Small intestine (tissue), 7 donors: Measurements from ENCODE around the gene COL23A1. TPM values are rescaled to one million over a fixed set of nuclear protein-coding genes. Genes with fewer than 3 reads are reported as not detected.

Source experiments
- DNase-seq, 2 donors: peaks; one replicate each; pipeline versions ENCODE4 v3.0.0 to v3.0.0-alpha.2; 2013
- FAIRE-seq: peaks from 2 replicates; lab custom pipeline; 2012; peaks lifted over from hg19 to GRCh38; lab: Jason Lieb, UNC
- H3K27ac ChIP-seq, 3 donors: one replicate each; pipeline ENCODE4 v1.5.1; 2013; ENCODE audit warnings: low read length in 2 of 3, mild to moderate bottlenecking in 2 of 3, control low read depth in 1 of 3, inconsistent platforms in 1 of 3, low read depth in 1 of 3, moderate library complexity in 1 of 3
- H3K27me3 ChIP-seq, 3 donors: one replicate each; pipeline ENCODE4 v1.6.1; 2013; ENCODE audit warnings: low read length in 3 of 3, inconsistent platforms in 1 of 3; ENCODE audit not compliant: control insufficient read depth in 3 of 3, insufficient read depth in 3 of 3
- H3K36me3 ChIP-seq, 3 donors: one replicate each; pipeline ENCODE4 v1.6.1; 2013; ENCODE audit warnings: low read length in 3 of 3, inconsistent platforms in 1 of 3, low read depth in 1 of 3, mild to moderate bottlenecking in 1 of 3, moderate library complexity in 1 of 3; ENCODE audit not compliant: control insufficient read depth in 3 of 3, insufficient read depth in 2 of 3
- H3K4me1 ChIP-seq, 3 donors: one replicate each; pipeline ENCODE4 v1.6.1; 2013; ENCODE audit warnings: low read length in 2 of 3, inconsistent platforms in 1 of 3, low read depth in 1 of 3, mild to moderate bottlenecking in 1 of 3, moderate library complexity in 1 of 3; ENCODE audit not compliant: control insufficient read depth in 3 of 3, insufficient read depth in 2 of 3
- H3K4me3 ChIP-seq, 3 donors: one replicate each; pipeline ENCODE4 v1.5.1; 2013; ENCODE audit warnings: low read length in 3 of 3, control low read depth in 1 of 3, inconsistent platforms in 1 of 3, low read depth in 1 of 3, mild to moderate bottlenecking in 1 of 3, moderate library complexity in 1 of 3
- H3K9me3 ChIP-seq, 2 donors: one replicate each; pipeline ENCODE4 v1.6.1; 2013; ENCODE audit warnings: low read depth in 1 of 2, low read length in 1 of 2; ENCODE audit not compliant: control insufficient read depth in 2 of 2, insufficient read depth in 1 of 2
- WGBS, 3 donors: extraction: QIAGEN DNeasy Blood & Tissue Kit; methylation state at CpG; one replicate each; pipeline ENCODE4 v1.1.7; 2013; 5-methylcytosine and 5-hydroxymethylcytosine counted together
- polyA plus RNA-seq, 4 donors: library from polyadenylated mRNA; stranded (reverse) in 3 of 4; unstranded in 1 of 4; fragments of 200-250 nt in 3 of 4; fragments of 120-200 nt in 1 of 4; gene quantifications; one replicate each; pipeline versions ENCODE4 v1.2.1 to v1.2.3, GENCODE V29; 2013
- donor health status: healthy with polysubstance abuse.
- donor health status: control.
- donor health status: control.
- donor health status: Bipolar disorder and iron deficiency.
- donor health status: healthy.

The COL23A1 gene
- polyA plus RNA-seq, 4 donors: 1.4 to 3.2 (median 1.6) TPM; not detected in 1

GRCh38 chr5:178572617-178573016, 17.6 kb downstream of the COL23A1 start:
- Histone ChIP-seq H3K36me3 (no peaks in the 10 kb centered on the region), H3K27me3 (peaks cover 4 to 14% (median 6%) of the 10 kb centered on the region in 3 donors), H3K9me3 (peaks cover 0 to 3% of the 10 kb centered on the region in 2 donors), H3K27ac (no peak overlapping the region), H3K4me1 (no peaks in the 10 kb centered on the region), H3K4me3 (no peak overlapping the region)
- FAIRE-seq (no peak), DNase-seq (no peak)
- WGBS, 3 donors: 80 to 88% (median 82%) methylated on average over 4 of the region's 4 CpGs

GRCh38 chr5:178569485-178569884, 20.7 kb downstream of the COL23A1 start:
- H3K36me3 ChIP-seq: no peaks in the 10 kb centered on the region

GRCh38 chr5:178564811-178565550, 25.2 kb downstream of the COL23A1 start:
- no peaks in the 10 kb centered on the region for H3K9me3 ChIP-seq
- 37 to 45% (median 38%) methylated on average over 12 of the region's 12 CpGs for WGBS, 3 donors
- FAIRE-seq: no peak

More at GRCh38 chr5:178569485-178569884, 20.7 kb downstream of the COL23A1 start:
- Histone ChIP-seq H3K4me1 (no peaks in the 10 kb centered on the region), H3K27ac (no peak overlapping the region), H3K27me3 (no peaks in the 10 kb centered on the region), H3K9me3 (peaks cover 0 to 3% of the 10 kb centered on the region in 2 donors), H3K4me3 (no peak overlapping the region)
- FAIRE-seq (no peak), DNase-seq (no peak)
- 21 to 43% (median 38%) methylated on average over 2 of the region's 2 CpGs for WGBS, 3 donors

GRCh38 chr5:178564397-178564796, 25.8 kb downstream of the COL23A1 start:
- no peaks in the 10 kb centered on the region for H3K4me1 ChIP-seq
- DNase-seq (no peak), FAIRE-seq (no peak)
- H3K36me3 ChIP-seq: no peaks in the 10 kb centered on the region
- H3K9me3 ChIP-seq: no peaks in the 10 kb centered on the region
- 12 to 21% (median 13%) methylated on average over 4 of the region's 4 CpGs for WGBS, 3 donors
- H3K27ac ChIP-seq: no peak overlapping the region
- no peaks in the 10 kb centered on the region for H3K27me3 ChIP-seq
- no peak overlapping the region for H3K4me3 ChIP-seq

More at GRCh38 chr5:178564811-178565550, 25.2 kb downstream of the COL23A1 start:
- Histone ChIP-seq H3K4me3 (no peak overlapping the region), H3K36me3 (no peaks in the 10 kb centered on the region), H3K27ac (no peak overlapping the region), H3K27me3 (no peaks in the 10 kb centered on the region), H3K4me1 (no peaks in the 10 kb centered on the region)
- no peak for DNase-seq

- DNase-seq (no peak), FAIRE-seq (no peak)
- no peaks in the 10 kb centered on the region for H3K27me3 ChIP-seq
- no peaks in the 10 kb centered on the region for H3K4me1 ChIP-seq
- WGBS, 3 donors: 63 to 81% (median 74%) methylated on average over 8 of the region's 8 CpGs
- no peaks in the 10 kb centered on the region for H3K9me3 ChIP-seq
- H3K4me3 ChIP-seq: no peak overlapping the region
- no peaks in the 10 kb centered on the region for H3K36me3 ChIP-seq
- no peak overlapping the region for H3K27ac ChIP-seq
Observed at GRCh38 chr5:178563621-178564020, 26.6 kb downstream of the COL23A1 start.

- H3K4me3 ChIP-seq: no peak overlapping the region
- no peaks in the 10 kb centered on the region for H3K9me3 ChIP-seq
- DNase-seq: no peak
- no peaks in the 10 kb centered on the region for H3K27me3 ChIP-seq
- 76 to 85% (median 78%) methylated on average over 23 of the region's 23 CpGs for WGBS, 3 donors
- H3K36me3 ChIP-seq: no peaks in the 10 kb centered on the region
- no peak for FAIRE-seq
- no peaks in the 10 kb centered on the region for H3K4me1 ChIP-seq
- no peak overlapping the region for H3K27ac ChIP-seq
Observed at GRCh38 chr5:178561746-178562264, 28.4 kb downstream of the COL23A1 start.

- Histone ChIP-seq H3K27me3 (no peaks in the 10 kb centered on the region), H3K36me3 (no peaks in the 10 kb centered on the region), H3K27ac (no peak overlapping the region), H3K9me3 (no peaks in the 10 kb centered on the region), H3K4me3 (no peak overlapping the region), H3K4me1 (no peaks in the 10 kb centered on the region)
- 69 to 78% (median 76%) methylated on average over 7 of the region's 7 CpGs for WGBS, 3 donors
- FAIRE-seq: no peak
- no peak for DNase-seq
Observed at GRCh38 chr5:178560911-178561310, 29.3 kb downstream of the COL23A1 start.

- Histone ChIP-seq H3K27me3 (no peaks in the 10 kb centered on the region), H3K27ac (no peak overlapping the region), H3K36me3 (no peaks in the 10 kb centered on the region), H3K9me3 (no peaks in the 10 kb centered on the region), H3K4me3 (no peak overlapping the region), H3K4me1 (no peaks in the 10 kb centered on the region)
- FAIRE-seq (no peak), DNase-seq (no peak)
- WGBS, 3 donors: 66 to 85% (median 83%) methylated on average over 11 of the region's 11 CpGs
Observed at GRCh38 chr5:178557416-178557815, 32.8 kb downstream of the COL23A1 start.
